GM12864 (cell line): ENCODE measurements around the gene AURKAIP1.

Experiments used
- DNase-seq: peaks from one replicate; pipeline ENCODE4 v3.0.0-alpha.2; 2011; ENCODE audit warnings: low read depth
- H3K4me3 ChIP-seq: 2 replicates; pipeline ENCODE4 v1.5.1; 2011; ENCODE audit warnings: mild to moderate bottlenecking, low read depth, low read length, control low read depth
- TF ChIP-seq, protein P1 (sequence below): IDR thresholded peaks from 2 replicates; pipeline ENCODE4 v1.5.1; 2011; ENCODE audit warnings: low read depth, mild to moderate bottlenecking, moderate library complexity, low read length, control low read depth, inconsistent platforms; ENCODE audit errors: missing control alignments

The AURKAIP1 gene

DNA sequence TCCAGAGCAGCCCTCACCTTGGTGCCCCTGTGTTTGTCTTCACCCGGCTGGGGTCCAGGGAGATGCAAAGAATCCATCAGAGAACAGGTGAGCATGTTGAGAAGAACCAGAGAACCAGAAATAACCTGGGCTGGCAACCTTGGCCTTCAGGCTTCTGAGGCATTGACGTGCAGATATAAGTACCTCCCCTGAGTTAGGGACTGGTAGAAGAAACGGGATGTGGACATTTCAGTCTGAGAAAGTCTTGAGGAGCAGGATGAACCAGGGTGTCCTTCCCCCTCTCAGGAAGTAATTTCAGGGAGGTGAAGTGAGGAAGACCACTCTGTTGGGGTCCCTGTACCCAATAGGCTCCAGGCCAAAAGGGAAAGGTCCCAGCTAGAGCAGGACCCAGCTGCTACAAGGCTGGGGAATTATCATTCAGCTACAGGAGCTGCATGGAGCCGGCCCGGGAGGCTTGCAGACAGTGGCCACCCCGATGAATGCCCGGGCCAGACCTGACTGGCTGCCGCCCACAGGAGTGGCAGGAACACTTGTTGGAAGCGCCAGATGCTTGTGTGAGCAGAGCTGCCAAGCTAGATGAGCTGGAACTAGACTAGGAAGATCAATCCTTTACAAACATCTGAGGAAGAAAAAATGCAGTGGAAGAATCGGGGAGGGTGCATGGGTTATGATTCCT is 1.7 kb upstream of the AURKAIP1 start:
- H3K4me3 ChIP-seq: no peak overlapping the region
- TF ChIP-seq, protein P1, sequence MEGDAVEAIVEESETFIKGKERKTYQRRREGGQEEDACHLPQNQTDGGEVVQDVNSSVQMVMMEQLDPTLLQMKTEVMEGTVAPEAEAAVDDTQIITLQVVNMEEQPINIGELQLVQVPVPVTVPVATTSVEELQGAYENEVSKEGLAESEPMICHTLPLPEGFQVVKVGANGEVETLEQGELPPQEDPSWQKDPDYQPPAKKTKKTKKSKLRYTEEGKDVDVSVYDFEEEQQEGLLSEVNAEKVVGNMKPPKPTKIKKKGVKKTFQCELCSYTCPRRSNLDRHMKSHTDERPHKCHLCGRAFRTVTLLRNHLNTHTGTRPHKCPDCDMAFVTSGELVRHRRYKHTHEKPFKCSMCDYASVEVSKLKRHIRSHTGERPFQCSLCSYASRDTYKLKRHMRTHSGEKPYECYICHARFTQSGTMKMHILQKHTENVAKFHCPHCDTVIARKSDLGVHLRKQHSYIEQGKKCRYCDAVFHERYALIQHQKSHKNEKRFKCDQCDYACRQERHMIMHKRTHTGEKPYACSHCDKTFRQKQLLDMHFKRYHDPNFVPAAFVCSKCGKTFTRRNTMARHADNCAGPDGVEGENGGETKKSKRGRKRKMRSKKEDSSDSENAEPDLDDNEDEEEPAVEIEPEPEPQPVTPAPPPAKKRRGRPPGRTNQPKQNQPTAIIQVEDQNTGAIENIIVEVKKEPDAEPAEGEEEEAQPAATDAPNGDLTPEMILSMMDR: no peak
- no peak for DNase-seq

DNA sequence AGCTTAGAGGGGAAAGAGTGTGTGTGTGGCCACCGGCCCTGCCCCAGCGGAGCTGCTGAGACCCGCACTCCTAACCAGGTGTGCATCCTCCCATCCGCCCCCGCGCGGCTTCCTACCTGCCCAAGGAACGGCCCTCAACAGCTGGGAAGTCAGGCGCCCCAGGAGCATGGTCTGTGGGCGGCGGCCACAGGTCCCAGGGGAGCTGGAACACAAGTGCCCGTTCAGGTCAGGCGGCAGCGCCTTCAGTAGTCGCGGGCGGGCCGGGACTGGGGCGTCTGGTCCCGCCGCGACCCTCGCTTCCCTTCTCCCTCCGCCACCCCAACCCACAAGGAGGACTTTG is 448 bp downstream of the AURKAIP1 start:
- no peak for DNase-seq
- peak overlapping the region; percentile 96 for H3K4me3 ChIP-seq
- TF ChIP-seq, protein P1: no peak

DNA sequence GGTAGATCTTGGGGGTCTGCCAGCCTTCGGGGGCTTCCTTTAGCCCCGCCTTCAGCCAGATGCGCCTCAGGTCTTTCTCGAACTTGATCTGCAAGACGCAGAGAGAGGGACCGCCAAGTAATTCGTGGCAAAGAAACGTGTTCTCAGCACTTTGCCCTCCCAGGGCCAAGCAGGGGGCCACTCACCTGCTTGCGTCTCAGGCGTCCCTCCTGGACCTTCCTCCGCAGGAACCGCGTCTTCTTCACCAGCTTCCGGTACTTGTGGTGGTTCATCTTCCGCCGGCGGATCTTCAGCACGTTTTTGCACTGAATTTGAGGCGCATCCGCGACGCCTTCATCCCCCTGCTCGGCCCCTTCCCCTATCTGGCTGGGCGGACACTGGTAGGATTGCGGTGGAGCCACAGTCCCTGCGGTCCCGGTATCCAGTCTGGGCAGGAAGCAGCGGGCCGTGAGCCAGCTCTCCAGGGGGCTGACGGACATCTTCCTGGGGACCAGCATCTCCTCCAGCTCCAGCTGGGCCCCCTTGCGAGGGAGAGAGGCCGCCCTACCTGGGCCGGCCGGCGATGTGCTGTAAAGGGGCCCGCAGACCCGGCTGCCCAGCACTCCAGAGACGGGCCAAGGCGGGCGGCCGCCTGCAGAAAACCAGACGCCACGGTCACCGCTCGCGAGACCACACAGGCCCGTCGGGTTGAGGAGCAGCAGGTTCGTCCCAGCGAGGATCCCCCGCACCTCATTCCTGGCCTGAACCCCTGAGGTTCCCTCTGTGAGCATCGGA is 1.0 kb downstream of the AURKAIP1 start:
- no peak for DNase-seq
- TF ChIP-seq, protein P1: no peak
- H3K4me3 ChIP-seq: peak overlapping the region; percentile 96

DNA sequence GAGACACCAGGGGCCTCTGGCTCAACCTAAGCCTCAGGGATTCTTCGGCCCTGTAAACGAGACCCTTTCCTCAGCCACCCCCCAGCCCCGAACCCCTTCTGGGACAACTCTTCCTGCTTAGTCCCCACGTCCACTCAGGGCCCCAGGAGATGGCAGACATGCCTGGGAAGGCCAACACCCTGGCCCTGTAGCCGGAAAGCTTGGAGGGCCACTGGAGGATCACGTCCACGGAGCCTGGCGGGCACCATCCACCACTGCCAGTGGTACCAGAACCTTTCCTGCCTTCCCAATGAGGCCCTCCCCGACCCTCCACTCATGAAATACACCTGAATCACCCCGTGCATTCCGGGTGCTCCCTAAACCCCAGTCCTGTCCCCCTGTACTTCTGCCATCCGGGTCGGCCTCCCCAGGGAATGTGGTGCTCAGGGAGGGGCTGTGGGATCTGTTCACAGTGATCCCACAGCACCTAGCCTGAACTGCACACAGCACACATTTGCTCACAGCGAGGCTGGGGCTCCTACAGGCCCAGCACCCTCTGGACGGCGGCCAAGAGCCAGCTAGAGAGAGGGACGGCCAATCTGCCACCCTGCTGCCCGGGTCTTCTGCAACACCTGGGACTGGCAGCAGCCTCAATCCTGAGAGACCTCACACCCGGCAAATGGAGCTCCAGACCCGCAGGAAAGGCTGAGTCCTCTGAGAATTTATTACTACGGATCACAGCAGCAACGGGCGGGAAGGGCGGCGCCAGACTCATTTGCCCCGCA is 1.8 kb downstream of the AURKAIP1 start:
- DNase-seq: no peak
- peak overlapping the region; percentile 96; the same call in 1 of the 2 replicates for H3K4me3 ChIP-seq
- TF ChIP-seq, protein P1: no peak

DNA sequence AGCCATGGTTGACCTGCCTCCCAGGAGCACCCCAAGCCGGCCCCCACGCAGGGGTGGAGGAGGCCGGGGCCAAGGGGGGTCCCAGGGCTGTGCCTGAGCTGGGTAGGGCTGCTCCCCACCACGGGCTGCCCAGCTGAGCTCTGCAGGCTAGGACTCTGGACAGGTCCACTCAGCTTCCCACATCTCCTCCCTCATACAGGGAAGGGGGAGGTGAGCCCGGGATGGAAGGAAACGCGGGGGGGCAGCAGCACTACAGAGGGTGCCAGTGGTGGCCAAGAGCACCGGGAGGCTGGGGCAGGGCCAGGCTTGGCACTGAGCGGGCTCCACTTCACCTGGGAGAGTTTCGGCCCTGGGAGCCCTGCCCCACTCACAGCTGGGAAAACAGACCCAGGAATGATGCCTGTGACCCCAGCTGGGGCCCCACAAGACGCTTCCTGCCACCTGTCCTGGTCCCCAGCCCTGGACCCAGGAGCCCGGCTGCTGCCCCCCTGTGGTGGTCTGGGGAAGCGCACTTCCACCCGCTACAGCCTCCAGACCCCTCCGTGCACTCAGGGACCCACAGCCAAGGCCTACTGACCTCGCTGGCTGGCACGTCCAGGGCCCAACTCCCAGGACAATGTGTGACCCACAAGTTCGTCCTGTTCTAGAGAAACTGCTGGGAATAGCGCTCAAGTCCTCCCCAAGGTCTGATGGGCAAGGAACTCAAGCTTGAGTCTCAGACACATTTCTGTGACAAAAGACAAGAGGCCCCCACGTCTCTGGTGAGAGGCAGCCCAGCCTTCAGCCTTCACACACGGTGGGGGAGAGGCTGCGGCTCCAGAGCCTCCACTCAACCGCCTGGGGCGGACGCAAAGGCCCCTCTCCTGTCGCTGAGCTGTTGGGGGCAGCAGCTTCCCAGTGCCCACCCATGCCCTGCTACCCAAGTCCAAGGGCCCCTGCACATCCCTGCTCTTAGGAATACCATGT is 3.0 kb downstream of the AURKAIP1 start:
- H3K4me3 ChIP-seq: no peak overlapping the region
- no peak for DNase-seq
- TF ChIP-seq, protein P1: peak; percentile 96

DNA sequence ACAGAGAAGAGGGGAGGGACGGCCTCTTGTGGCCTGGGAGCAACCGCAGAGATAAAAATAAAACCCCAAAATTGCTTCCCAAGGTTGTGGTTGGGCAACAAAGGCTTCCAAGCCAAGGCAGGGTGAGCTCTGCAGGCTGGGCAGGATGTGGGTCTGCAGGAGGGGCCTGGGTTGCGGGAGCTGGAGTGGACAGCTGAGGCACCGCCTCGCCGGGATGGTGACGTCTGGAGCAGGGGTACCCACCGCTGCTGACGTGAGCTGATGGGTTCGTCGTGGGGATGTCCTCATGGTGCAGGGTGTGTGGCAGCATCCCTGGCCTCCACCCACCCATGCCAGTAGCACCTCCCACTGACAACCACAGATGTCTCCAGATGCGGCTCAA is 3.7 kb downstream of the AURKAIP1 start:
- TF ChIP-seq, protein P1: no peak
- no peak for DNase-seq
- H3K4me3 ChIP-seq: no peak overlapping the region
